GM18951 (cell line): ENCODE data around the gene UNC93B1.

ENCODE experiments used
- POLR2A ChIP-seq: IDR thresholded peaks from 4 replicates; pipeline ENCODE4 v1.6.1; 2011; ENCODE audit warnings: mild to moderate bottlenecking; ENCODE audit not compliant: insufficient read length, insufficient read depth; ENCODE audit errors: extremely low read depth
- in situ Hi-C: fragments of 300-500 bp; cut with MboI; formaldehyde crosslinking; loops from one replicate; pipeline ENCODE4 v1.12.0; 2022; ENCODE audit warnings: low sequenced_read_pairs, mixed read lengths, inconsistent platforms; ENCODE audit not compliant: unreplicated experiment

Gene UNC93B1

GRCh38 chr11:68026391-68027105 is 22.7 kb upstream of the UNC93B1 start:
- TF ChIP-seq POLR2A: no peak
- in situ Hi-C loops: no loop called here

GRCh38 chr11:68025047-68025446 is 21.1 kb upstream of the UNC93B1 start:
- in situ Hi-C loops: no loop called here
- TF ChIP-seq POLR2A: no peak

DNA sequence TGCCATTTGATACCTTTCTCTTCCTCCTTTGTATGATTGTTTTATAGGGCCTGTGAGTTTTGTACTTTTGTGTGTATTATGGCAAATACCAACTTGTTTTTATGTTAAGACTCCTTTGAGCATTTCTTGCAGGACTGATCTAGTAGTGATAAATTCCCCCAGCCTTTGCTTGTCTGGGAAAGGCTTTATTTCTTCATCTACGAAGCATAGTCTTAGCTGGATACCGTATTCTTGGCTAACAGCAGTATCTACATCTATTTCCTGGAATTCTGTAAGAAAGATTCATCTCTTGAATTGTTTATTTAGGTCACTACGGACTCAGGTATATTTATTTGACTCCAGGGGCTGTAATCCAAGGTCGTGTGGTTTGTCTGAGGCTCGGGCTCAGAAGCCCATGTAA is 20.6 kb upstream of the UNC93B1 start:
- in situ Hi-C loops: no loop called here

GRCh38 chr11:68022531-68022930 is 18.6 kb upstream of the UNC93B1 start:
- no peak for TF ChIP-seq POLR2A
- in situ Hi-C loops: no loop called here

More for the DNA sequence above, 20.6 kb upstream of the UNC93B1 start:
- TF ChIP-seq POLR2A: no peak

DNA sequence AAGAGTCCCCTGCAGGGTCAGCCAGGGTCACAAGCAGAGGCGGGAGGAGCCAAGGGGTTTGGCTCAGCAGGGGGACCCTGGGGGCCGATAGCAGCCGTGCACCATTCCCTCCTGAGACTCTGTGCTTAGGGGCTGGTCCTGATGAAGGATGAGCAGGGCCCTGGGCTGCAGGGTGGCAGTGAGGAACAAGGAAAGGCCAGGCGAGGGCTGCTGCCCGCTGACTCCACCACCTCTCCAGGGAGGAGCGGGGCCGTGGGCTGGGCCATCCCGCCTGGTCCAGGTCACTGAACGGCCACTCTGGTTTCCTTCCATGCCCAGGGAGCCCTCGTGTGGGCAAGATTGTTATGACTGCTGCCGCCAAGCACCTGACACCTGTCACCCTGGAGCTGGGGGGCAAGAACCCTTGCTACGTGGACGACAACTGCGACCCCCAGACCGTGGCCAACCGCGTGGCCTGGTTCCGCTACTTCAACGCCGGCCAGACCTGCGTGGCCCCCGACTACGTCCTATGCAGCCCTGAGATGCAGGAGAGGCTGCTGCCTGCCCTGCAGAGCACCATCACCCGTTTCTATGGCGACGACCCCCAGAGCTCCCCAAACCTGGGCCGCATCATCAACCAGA is 17.4 kb upstream of the UNC93B1 start:
- in situ Hi-C loops: no loop called here
- no peak for TF ChIP-seq POLR2A

DNA sequence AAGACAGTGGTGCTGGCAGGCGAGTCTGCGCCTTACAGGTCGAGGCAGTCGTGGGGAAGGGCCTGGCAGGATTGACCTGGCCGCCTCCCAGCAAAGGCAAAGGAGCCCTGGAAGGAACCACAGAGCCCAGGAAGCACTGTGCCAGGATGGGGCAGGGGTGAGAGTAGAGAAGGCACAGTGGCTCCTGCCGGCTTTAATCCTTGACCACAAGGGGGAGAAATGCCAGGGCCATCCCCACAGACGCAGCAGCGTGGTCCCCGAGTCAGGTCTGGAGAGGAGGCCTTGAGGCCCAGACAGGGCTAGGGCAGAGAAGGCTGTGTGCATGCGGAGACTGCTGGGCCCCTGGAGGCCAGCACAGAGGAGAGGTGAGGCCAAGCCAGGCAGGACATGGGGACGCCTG is 16.7 kb upstream of the UNC93B1 start:
- in situ Hi-C loops: no loop called here
- TF ChIP-seq POLR2A: no peak

- in situ Hi-C loops: no loop called here
- no peak for TF ChIP-seq POLR2A
Measured at GRCh38 chr11:68019486-68019885, 15.6 kb upstream of the UNC93B1 start.

DNA sequence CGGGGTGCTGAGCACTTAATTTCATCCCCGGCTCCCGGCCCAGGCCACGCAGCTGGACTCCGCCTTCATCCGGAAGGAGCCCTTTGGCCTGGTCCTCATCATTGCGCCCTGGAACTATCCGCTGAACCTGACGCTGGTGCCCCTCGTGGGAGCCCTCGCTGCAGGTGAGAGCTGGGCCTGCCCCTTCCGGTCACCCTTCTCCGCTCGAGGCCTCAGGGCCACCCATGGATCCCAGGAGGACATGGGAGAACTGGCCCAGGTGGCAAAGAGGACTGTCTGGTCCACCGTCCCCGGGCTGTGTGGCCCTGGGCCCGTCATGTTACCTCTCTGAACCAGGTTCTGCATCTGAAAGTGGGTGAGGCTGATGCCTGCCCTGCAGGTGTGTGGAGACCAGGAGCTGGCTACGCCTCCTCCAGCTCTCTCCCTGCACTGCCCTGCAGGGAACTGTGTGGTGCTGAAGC is 14.9 kb upstream of the UNC93B1 start:
- TF ChIP-seq POLR2A: no peak
- in situ Hi-C loops: no loop called here

- in situ Hi-C loops: no loop called here
- no peak for TF ChIP-seq POLR2A
Measured at GRCh38 chr11:68017980-68018729, 14.3 kb upstream of the UNC93B1 start.

DNA sequence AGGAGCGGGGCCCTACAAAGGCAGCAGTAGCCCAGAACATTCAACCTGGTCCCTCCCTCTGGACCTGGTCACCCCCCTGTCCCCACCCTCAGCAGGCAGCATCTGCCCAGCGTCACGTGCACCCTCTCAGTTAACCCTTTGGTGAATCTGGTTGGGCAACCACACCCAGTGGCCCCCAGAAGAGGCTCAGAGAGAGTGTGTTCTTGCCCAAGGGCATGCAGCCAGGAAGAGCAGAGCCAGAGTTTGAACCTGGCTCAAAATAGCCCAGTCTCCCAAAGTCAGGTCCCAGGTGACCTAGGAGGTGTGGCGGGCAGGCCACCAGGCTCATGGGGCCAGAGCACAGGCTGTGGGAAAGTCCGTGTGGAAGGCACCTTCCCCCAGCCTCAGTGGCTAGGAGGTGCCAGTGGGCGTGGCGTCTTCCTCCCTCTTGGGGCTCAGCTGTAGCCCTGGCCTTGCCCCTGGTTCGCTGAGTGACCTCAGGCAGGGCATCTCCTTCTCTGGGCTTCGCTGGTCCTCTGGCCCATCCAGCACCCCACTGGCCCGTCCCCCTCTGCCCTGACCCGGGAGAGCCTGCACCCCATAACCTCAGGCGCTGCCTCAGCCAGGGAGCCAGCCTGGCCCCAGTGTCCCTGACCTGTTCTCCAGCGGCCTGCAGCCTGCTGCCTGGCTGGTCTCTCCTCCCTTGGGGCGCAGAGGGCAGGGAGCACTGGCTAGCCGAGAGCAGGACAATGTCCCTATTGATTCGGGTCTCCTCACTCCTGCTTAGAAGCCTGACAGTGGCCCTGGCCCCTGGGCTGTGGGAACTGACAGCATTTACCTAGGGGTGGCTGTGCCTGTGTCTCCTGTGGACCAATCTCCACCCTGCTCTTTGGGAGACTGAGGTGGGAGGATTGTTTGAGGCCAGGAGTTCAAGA is 13.3 kb upstream of the UNC93B1 start:
- no peak for TF ChIP-seq POLR2A
- in situ Hi-C loops: no loop called here

- TF ChIP-seq POLR2A: no peak
- in situ Hi-C loops: no loop called here
Measured at GRCh38 chr11:68016161-68016903, 12.4 kb upstream of the UNC93B1 start.

DNA sequence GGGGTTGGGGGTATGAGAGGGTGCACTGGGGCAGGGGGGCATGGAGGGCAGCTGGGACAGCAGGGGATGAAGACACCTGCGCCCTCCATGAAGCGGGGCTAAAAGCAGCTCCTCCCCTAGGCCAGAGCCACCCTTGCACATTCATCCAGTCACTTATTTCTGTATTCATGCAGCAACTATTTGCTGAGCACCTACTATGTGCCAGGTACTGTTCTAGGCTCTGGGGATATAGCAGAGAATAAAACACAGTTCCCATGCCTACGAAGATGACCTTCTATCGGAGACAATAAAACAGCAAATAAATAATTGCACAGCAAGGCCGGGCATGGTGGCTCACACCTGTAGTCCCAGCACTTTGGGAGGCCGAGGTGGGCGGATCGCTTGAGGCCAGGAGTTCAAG is 11.6 kb upstream of the UNC93B1 start:
- no peak for TF ChIP-seq POLR2A
- in situ Hi-C loops: no loop called here

GRCh38 chr11:68014947-68015447 is 11.1 kb upstream of the UNC93B1 start:
- in situ Hi-C loops: no loop called here
- no peak for TF ChIP-seq POLR2A
